ENCODE measurements around the gene GPR15LG.
"Not testable (repeated sequence)": the region's sequence is repeated elsewhere in the genome, so short reads cannot be mapped to it uniquely, and the experiment has no call there.

Gene GPR15LG

DNA sequence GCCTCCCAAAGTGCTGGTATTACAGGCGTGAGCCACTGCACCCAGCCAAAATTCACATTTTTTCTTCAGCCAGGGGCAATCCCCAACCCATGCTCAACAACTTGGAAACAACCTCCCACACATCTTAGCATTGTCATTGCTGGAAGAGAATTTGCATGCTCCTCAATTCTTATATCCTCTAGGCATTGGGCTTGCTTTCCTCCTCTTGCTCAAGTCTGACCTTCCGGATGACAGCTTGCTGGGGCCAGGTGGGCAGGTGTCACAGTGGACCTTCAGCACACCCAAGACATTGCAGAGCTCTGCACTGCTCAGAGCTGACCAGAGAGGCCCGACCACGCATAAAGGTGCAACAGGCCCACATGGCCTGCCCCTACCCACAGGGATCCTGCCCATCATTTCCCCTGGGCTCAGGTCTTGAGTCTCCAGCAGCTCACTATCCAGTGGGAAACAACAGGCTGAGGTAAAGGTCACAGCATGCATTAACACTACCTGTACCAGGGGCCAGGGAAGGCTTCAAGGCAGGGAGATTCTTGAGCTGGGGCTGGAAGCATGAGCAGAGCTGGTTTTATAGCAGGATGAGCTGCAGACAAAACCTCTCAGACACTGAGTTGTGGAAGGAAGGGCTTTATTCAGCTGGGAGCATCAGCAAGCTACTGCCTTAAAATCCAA, 6.8 kb upstream of the GPR15LG start:
- DNase-seq = peak; percentile 35

DNA sequence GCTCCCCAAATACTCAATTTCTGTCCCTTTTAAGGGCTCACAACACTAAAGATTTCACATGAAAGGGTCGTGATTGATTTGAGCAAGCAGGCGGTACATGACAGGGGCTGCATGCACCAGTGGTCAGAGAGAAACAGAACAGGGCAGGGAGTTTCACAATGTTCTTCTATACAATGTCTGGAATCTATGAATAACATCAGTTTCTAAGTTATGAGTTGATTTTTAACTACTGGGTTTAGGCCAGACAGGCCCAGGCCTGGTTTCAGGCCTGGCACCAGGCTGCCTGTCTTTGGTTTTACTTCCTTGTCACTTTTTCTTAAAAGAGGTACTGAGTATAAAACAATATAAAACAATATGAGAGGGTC, 6.3 kb upstream of the GPR15LG start:
- DNase-seq = not testable (repeated sequence)

DNA sequence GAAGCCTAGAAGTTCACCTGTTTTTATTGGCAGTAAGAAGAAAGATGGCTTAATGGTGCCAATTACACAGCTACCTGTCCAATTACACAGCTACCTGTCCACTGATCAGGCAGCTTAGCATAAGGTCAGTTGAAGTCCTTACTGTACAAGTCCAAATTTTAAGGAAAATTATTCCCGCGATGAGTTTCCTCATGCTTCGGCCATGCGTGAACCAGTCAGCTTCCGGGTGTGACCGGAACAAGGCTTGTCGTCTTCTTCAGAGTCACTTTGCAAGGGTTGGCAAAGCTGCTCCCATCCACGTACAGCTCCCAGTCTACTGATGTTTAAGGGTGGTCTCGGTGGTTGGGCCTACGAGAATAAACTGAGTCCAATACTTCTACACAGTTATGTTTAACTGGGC, 5.2 kb upstream of the GPR15LG start:
- not testable (repeated sequence) for DNase-seq

DNA sequence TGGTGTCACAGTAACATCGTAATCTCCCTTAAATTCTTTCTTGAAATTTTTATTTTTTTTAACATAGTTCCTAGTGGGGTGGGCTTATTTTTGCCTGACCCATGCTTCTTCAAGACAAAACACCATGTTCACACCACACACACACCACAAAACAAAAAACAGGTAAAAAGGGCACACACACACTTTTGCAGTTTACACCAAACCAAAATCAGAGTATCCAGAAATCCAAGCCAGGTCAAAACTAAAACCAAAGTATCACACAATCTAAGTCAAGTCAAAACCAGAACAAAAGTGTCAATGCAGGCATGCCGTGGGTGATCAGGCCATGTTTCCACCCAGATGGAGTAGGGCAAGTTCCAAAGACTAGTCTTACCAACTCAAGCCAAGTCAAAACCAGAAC, 2.4 kb upstream of the GPR15LG start:
- not testable (repeated sequence) for DNase-seq

DNA sequence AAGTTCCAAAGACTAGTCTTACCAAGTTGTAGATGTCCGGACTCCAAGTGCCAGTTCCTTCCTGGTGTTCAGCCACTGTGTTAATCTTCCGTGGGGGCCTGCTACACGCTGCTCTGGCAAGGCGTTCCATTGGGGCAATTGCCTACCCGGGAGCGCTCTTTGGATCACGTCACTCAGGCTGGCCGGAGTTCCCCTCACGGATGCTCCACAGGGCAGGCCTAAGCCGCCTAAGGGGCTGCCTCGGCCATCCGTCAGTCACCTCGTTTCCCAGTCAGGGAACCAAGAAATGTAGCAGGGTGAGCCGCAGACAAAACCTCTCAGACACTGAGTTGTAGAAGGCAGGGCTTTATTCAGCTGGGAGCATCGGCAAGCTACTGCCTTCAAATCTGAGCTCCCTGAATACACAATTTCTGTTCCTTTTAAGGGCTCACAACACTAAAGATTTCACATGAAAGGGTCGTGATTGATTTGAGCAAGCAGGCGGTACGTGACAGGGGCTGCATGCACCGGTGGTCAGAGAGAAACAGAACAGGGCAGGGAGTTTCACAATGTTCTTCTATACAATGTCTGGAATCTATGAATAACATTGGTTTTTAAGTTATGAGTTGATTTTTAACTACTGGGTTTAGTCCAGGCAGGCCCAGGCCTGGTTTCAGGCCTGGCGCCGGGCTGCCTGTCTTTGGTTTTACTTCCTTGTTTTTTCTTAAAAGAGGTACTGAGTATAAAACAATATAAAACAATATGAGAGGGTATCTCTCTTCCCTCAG, 1.7 kb upstream of the GPR15LG start:
- peak; percentile 43 for DNase-seq

DNA sequence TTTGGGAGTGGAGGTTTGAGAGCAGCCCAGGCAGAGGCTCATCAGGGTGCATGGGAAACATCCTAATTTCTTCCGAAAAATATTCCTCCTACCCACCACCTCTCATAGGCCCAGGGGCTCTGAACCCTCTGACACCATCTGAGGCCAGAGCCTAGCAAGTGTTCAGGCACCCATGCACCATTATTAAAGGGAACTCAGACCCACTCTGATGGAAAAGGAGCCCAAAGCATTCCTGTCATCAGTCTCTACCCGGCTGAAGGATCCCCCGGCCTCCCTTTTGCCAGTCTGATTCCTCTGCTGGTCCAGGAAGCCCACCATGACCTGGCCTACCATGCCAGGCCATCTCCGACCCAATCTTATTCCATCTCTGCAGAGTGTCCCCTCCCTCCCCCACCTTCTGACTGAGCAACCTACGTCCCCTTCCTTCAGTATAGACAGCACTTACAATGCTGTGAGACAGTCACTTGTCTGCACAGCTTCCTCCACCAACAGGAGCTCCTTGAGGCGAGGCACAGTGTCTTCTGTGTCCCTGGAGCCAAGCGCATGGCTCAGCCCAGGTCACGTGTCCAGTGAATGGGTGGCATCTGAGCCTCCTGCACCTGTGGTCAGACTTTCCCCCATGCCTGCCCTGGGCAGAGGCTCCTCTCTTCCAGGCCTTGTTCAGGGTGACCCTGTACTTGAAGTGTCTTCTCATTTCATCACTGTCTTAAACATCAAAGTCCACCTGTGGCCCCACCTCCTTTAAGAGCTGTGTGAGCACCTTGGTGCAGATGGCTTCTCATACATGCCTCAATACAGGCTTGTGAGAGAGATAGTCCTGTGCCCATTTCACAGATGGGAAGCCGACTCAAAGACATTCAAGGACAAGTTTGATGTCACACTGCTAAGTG, 889 bp upstream of the GPR15LG start:
- DNase-seq = no peak

DNA sequence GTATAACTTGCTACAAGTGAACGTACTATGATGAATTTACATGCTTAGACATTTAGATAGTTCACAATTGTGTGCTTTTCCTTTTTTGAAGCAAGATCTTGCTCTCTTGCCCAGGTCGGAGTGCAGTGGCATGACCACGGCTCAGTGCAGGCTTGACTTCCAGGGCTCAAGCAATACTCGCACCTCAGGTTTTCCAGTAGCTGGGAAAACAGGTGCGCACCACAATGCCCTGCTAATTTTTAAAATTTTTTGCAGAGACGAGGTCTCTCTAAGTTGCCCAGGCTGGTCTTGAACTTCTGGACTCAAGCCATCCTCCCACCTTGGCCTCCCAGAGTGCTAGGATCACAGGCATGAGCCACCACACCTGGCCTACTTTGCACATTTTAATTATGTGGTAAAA, 1.8 kb downstream of the GPR15LG start:
- DNase-seq = no peak

DNA sequence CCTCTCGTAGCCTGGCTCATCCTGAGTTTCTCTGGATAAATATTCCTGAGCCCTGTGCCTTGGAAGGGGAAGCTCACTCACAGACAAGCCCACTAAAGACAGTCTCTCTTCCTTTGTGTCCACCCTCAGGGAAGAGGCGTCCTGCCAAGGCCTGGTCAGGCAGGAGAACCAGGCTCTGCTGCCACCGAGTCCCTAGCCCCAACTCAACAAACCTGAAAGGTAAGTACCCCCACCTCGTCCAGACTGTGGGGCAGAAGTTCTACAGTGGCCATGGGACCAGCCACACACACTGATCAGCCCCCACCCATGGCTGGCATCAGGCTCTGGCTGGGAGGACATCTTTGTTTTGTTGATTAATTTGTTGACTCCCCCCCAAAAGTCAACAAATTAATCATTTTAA, 2.8 kb downstream of the GPR15LG start:
- DNase-seq = no peak

DNA sequence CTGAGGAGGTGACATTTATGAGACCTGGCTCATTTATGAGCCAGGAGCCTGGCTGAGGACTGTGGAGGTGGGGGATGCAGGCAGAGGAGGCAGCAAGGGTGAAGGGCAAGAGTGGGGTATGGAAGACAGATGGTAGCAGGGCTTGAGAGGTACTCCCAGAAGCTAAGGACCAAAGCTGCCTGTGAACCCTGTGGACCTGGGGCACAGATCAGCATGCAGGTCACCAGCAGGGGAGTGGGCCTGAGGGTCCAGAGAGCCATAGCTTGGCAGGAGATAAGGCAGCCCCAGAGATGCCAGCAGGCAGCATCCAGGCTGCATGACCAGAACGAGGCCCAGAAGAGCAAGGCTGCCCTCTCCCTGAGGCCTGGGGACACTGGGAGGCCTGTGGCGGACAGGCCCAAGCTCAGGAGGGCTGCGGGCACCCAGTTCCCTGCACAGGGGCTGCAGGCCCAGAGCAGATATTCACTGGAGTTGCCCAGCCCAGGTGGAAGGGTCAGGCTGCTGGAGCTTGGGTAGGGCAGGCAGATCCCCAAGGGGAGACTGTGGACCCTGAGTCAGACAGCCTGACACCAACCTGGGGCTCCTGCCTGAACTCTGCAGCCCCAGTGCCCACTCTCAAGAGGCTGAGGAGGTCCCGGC, 3.4 kb downstream of the GPR15LG start:
- DNase-seq = no peak

DNA sequence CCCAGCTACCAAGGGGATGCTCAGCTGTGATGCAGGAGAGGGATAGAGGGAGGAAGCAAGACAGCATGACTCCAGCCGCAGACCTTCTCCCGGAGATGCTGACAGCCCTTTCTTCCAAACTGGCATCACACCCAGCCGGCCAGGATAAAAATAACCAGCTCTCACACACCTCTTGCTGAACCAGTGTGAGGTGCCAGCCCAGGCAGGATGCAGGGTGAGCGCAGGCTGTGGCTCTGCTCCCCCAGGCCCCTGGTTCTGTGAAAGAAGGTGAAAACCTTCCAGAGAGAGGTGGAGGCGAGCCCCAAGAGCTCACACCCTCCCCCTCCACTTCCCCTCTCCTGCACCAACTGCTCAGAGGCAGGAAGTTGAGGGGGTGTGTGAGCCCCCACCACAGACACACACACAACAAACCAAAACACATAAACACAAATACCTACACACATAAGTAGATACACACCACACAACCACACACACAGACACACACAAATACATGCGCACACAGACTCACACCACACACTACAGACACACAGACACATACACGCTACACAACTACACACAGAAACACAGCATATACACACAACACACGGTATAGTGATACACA, 4.0 kb downstream of the GPR15LG start:
- DNase-seq = no peak

DNA sequence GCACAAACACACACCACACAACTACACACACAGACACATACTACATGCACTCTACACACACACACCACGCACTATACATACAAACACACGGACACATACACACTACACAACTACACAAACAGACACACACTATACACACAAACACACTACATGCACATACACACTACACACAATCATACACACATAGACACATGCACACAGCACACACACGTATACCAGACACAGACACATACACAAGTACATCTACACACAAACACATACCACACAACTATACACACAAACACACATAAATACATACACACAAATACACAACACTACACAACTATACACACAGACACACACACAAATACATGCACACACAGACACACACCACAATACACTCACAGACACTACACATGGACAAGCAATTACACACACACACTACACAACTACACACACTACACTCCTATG, 4.6 kb downstream of the GPR15LG start:
- DNase-seq = no peak

DNA sequence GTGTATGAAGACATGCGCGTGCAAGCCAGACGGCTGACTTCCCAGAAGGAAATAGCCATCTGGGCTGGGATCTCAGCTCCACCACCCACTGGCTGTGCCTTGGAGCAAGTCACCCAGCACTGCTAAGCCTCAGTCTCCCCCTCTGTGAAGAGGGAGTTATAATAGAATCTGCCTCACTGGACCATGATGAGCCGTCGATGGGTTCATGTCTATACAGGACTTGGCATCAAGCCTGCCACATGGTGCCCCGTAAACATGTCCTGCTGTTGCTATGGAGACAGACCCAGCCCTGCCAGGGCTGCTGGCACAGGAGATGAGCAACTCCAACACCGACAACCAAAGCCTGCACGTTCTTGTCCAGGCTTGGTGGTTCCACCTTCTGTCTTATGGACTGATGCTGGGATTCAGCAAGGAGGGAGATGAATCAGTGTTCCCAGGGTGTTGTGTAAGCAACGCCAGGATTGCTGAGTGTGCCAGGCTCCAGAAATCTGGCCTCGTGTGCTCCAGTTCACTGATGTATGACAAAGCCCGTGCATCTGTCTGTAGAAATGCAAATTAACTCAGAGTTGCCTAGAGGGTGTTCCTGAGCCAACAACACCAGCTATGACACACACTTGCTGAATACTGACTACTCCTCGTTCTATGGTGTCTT, 5.6 kb downstream of the GPR15LG start:
- peak; percentile 98 for DNase-seq

DNA sequence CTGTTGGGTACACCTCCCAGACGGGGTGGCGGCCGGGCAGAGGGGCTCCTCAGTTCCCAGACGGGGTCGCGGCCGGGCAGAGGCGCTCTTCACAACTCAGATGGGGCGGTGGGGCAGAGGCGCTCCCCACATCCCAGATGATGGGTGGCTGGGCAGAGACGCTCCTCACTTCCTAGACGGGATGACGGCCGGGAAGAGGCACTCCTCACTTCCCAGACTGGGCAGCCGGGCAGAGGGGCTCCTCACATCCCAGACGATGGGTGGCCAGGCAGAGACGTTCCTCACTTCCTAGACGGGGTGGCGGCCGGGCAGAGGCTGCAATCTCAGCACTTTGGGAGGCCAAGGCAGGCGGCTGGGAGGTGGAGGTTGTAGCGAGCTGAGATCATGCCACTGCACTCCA, 6.8 kb downstream of the GPR15LG start:
- DNase-seq = not testable (repeated sequence)

DNA sequence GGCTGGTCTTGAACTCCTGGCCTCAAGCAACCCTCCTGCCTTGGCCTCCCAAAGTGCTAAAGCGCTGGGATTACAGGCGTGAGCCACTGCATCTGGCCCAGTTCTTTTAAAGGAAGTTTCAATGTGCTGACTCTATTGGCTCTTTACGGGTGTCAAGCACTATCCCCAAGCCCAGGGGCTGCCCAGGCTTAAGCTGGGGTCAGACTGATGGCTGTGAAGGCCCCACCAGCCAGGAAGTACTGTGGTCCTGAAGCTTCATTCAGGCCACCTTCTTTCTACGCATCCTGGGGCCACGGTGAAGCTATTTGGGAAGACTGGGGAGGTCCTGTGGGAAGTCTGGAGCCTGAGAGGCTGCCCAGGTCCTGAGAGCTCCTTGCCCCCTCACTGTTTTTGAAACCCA, 8.0 kb downstream of the GPR15LG start:
- DNase-seq = no peak

DNA sequence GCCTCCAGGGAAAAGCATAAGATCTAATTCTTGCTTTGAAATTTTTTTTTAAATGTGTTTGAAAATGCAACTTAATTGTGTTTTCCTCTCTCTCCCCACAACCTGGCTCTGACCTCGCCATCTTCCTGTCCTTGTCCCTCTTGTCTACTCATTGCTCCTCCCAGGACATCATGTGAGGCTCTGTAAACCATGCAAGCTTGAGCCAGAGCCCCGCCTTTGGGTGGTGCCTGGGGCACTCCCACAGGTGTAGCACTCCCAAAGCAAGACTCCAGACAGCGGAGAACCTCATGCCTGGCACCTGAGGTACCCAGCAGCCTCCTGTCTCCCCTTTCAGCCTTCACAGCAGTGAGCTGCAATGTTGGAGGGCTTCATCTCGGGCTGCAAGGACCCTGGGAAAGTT, 10.9 kb downstream of the GPR15LG start:
- no peak for DNase-seq

DNA sequence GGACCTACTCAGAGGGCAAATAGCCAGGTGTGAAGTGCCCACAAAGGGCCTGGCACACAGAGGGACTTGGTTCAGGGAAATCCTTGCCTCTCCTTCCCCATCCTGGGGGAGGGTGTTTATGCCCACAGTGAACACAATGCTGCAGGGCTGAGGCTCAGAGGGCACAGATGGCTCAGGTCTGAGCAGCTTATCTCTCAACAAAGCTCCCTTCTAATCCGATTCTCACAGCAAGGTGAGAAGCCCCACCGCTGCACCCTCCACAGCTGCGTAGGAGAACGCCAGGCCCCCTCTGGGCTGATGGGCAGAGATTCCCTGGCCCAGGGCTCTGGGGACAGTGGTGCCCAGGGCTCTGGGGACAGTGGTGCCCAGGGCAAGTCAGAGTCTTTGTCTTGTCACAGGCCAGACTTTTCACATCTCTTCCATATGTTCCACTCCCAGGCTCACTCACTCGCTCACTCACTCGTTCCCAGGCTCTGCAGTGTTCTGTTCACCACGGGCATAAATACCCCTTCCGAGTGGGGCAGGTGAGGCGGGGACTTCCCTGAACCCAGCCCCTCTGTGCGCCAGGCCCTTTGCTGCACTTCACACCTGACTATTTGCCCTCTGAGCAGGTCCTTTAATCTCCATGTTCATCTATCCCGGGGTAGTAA, 12.1 kb downstream of the GPR15LG start:
- no peak for DNase-seq

DNA sequence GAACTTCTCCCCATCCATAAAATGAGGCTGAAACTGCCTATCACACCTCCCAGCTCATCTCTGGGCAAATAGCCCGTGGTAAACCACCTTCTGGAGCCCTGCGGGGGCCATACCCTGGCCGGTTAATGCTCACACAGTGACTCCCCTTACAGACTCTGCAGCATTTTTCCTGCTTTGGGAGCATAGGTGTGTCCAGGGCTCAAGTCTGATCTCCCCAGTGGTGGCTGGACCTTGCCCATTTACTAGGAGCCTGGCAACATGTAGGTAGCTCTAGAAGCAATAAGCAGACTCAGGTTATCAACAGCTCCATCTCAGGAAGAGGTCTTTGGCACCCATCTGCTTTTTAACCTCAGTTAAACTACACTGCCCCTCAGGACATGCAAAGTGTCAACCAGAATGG, 15.2 kb downstream of the GPR15LG start:
- no peak for DNase-seq

DNA sequence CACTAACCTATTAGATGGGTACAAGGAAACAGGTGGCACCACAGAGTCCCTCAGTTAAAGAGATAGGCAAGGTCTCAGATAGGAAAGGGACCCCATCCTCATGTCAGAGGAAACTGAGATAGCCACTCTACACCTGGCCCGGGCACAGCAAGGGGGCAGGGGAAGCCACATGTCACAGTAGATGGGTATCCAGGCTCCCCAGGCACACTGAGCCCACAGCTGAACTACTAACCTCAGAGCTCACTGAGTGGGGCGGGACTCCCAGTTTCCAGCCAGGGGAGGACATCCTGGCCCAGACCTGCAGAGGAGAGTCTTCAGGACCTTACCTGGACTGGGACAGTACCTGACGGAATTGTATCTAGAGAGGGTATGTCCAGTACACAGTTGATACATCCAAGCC, 17.0 kb downstream of the GPR15LG start:
- no peak for DNase-seq

DNA sequence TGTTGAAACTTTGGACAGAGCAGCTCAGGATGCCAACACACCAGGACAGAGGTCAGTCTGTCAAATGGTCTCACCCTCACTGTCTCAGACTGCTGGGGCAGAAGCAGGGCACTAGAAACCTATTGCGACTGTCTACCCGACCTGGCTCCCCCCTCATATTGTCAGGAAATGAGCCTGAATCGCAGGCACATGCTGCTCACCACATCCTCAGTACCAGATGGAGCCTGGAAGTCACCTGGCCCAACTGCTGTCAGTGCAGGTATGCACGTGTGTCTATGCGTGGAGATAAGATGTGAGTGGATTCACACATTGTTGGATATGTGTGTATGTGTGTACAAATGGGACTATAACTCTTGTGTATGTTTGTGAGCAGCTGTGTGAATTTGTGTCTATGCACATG, 17.5 kb downstream of the GPR15LG start:
- DNase-seq = no peak

DNA sequence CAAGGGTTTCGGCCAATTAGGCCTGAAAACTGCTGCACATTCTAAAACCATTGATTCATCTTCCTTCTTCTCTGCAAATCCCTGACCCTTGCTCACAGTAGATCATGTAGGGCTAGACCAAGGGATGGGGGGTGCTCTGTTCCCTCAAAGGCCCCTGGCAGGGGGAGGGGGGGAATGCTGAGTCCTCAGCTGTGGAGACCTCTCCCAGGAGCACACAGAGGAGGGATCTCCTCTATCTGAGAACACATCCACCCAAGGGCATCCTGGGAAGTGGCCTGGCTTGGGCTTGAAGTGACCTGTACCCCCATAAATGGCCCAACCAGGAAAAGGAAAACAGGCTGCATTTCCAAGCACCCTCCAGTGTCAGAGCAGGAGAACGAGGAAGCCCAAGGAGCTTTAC, 19.7 kb downstream of the GPR15LG start:
- DNase-seq = no peak

DNA sequence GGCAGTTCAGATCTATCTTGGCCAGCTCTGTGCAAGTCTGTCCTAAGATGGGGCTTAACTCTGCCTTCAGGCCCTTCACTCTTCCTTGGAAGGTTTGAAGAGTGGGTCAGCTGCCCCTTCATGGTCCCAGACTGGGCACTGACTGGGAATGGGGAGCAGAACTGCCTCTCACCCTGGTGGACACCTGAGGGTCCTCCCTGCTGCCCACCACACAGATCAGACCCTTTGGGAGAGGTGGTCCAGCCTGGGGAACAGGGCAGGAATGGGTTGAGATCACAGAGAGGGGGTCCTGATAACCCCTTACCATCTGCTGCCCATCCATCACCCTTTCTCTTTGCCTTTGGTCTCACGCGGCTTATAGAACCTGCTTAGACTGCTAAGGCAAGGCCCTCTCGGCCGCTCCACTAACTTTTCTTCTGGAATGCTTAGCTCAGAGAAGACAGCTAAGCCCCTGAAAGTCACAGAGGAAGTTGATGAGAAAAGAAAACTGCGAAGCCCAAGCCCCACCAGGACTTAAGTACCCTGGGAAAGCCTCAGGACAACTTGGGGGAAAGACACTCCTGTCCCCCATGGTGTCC, 20.3 kb downstream of the GPR15LG start:
- no peak for DNase-seq
